H1 (cell line): ENCODE data around the gene LSG1. TPM values are rescaled to one million over a fixed set of nuclear protein-coding genes. Genes with fewer than 3 reads are reported as not detected.

Source experiments
- BCL11A ChIP-seq, 2 experiments: IDR thresholded peaks; one replicate each; pipeline ENCODE4 v1.6.1; 2011; ENCODE audit warnings: low read depth in 2 of 2, low read length in 2 of 2, mild to moderate bottlenecking in 2 of 2
- FOSL1 ChIP-seq: IDR thresholded peaks from 2 replicates; pipeline ENCODE4 v1.6.1; 2011; ENCODE audit warnings: mild to moderate bottlenecking, low read depth, low read length, moderate library complexity; ENCODE audit not compliant: insufficient read depth
- HDAC6 ChIP-seq: IDR thresholded peaks from one replicate; pipeline ENCODE4 v1.7.1; 2012; ENCODE audit warnings: low read depth, mild to moderate bottlenecking, inconsistent platforms, low read length, moderate library complexity
- KDM1A ChIP-seq: fragments of 200-600, 300-600 bp; sonication (generic); IDR thresholded peaks from 2 replicates; pipeline ENCODE4 v1.7.1; 2016; ENCODE audit warnings: mild to moderate bottlenecking, low read length, borderline replicate concordance
- MAFK ChIP-seq: IDR thresholded peaks from 2 replicates; pipeline ENCODE4 v1.6.1; 2012; ENCODE audit warnings: low read depth, mild to moderate bottlenecking, improper control_type of control experiment, low read length
- RBBP5 ChIP-seq: IDR thresholded peaks from 2 replicates; pipeline ENCODE4 v1.7.1; 2012; ENCODE audit warnings: low read depth, mild to moderate bottlenecking, inconsistent platforms, low read length, moderate library complexity, borderline replicate concordance
- polyA plus RNA-seq, 7 experiments: library from polyadenylated mRNA; depleted of rRNA in 3 of 7; stranded (reverse) in 5 of 7; unstranded in 2 of 7; fragments of >200 nt in 5 of 7; fragments of 200-250 nt in 2 of 7; gene quantifications; 1 replicate in 5 of 7; 2 replicates in 1 of 7; 4 replicates in 1 of 7; pipeline versions ENCODE4 v1.2.1 to v1.2.3, GENCODE V29; 2011 to 2013; ENCODE audit warnings: missing spikeins in 2 of 7, mixed read lengths in 2 of 7
- total RNA-seq: library from RNA; stranded (reverse); fragmentation: NEBNext Ultra II Directional; extraction: Animal tissue kit (Norgen Biotek cat#: 25700); gene quantifications from 2 replicates; pipeline ENCODE4 v1.2.1, GENCODE V29; 2021

Gene LSG1
- total and polyA plus RNA-seq, 2 of the 8 experiments (the other 6 are each of a cell fraction or from before 2014, with no cell fraction given): 23.7 to 47.6 TPM

- TF ChIP-seq RBBP5: peak; percentile 80; the same call in 1 of the 2 replicates
- no peak for TF ChIP-seq MAFK
- TF ChIP-seq BCL11A (IDR thresholded peaks at IDR 0.05; ENCODE audit: low read depth in 2 of 2, low read length in 2 of 2): peak in 1 of 2 experiments; percentile 6
- TF ChIP-seq KDM1A: no peak
- TF ChIP-seq HDAC6: no peak
- TF ChIP-seq FOSL1: no peak
Measured at GRCh38 chr3:194671900-194672808, at the start of gene LSG1 (continued).
